HCEC 1CT (cell line): Measurements from ENCODE around the gene ATG16L1.

Experiments
- DNase-seq: peaks from one replicate; pipeline ENCODE4 v3.0.0-alpha.2; 2017

Gene ATG16L1

DNA sequence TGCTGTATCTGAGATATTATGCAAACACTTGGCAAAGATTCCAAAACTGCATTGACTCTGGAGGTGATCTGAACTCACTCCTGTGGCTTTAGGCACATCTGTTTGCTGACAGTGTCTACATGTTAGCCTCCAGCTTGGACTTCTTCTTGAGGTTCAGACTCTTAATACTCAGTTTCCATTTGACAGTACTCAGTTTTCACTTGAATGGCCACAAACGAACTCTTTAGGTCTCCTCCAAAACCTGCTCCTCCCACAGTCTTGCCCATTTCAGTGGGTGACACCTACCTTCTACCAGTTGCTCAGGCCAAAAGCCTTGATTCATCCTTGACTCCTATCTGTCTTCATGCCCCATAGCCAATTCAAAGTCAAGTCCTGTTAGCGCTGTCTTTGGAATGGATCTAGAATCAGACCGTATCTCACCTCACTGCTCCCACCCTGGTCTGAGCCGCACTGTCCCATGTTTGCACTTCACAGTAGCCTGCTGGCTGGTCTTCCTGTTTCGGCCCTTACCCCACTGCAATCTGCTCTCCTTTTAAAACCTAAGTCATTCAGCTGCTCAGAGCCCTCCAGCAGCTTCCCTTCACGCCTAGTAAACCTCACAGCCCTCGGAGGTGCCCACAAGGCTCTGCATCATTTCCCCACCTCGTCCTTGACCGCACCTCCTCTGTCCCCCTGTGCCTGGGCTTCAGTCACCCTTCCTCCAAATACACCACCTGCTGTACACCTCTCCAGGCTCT, 10.5 kb downstream of the ATG16L1 start:
- no peak for DNase-seq

GRCh38 chr2:233262562-233262961, 11.1 kb downstream of the ATG16L1 start:
- no peak for DNase-seq

- no peak for DNase-seq
These were observed 11.6 kb downstream of the ATG16L1 start for GRCh38 chr2:233263045-233263570.

- DNase-seq, result no peak
These were observed 13.2 kb downstream of the ATG16L1 start for GRCh38 chr2:233264667-233265066.

- no peak for DNase-seq
These were observed 14.5 kb downstream of the ATG16L1 start for GRCh38 chr2:233265899-233266431.

DNA sequence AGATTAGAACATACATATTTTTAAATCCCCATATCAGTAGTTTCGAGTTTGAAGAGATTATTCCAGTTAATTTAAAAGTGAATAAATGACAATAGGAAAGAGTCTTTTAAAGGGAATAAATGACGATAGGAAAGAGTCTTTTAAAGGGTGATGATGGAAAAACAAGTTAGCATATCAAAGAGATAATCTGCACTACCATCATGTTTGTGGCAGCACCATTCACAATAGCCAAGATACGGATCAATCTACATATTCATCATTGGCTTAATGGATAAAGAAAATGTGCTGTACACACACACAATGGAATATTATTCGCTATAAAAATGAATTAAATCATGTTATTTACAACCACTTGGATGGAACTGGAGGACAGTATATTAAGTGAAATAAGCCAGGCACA, 15.0 kb downstream of the ATG16L1 start:
- DNase-seq, result no peak

DNA sequence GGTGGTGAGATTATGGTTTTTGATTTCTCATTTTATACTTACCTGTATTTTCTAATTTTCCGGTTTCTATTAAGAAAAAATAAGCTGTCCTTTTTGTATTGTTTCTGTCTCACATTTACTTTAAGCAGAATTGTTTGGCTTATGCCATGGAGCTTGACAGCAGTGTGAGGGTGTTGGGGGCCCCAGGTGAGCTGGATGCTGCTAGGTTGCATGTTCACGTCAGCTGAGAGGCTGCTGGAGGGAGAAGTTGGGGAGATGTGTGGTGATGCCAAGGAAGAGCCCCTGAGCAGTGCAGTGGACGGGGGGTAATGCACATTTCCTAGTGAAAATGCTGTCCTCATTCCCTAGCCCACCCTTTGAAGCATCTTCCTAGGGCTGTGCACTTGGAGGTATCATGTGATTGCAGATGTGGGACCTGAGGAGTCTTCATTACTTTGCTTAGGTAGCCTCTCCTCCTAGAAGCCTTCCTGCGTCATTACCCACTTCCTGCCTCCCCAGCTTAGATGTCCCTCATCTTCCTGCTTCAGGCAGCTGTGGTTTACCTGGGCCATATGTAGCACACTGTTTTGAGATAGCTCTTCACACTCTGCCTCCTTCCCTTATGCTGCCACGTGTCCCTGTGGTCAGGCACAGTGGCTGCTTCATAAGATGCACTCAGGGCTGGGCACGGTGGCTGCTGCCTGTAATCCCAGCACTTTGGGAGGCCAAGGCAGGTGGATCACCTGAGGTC, 16.2 kb downstream of the ATG16L1 start:
- DNase-seq, result no peak

DNA sequence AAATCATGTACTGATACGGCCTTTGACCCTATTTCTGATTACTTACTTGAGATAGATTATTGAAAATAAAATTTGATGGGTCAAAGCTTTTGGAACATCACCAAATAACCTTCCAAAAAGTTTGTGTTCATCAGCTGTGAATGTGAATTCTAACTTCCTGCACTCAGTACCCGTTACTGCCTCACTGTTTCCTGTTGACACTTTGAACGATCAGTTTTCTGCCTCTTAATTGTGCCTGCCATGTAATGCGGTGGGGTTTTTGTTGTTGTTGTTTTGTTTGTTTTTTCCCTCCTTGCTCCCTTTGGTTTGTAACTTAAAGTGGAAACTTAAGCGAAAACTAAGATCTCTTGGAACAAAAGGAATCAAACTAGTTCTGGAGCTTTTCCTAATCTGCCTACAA, 18.9 kb downstream of the ATG16L1 start:
- no peak for DNase-seq

DNA sequence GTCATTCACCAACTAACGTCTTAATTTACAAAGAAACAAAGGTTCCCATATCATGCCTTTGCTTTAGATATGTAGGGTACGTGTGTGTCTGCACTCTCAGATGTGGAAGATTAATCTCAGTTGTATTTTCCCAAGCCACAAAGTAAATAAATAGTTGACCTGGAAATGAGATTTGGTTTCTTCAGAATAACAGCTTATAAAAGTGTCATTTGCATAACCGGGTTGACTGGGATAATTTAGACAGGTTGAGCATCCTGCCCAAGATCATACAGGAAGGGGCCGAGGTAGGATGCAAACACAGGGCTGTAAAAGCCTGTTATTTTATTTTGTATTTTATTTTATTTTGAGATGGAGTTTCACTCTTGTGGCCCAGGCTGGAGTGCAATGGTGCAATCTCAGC, 19.5 kb downstream of the ATG16L1 start:
- DNase-seq, result no peak

- no peak for DNase-seq
These were observed 20.2 kb downstream of the ATG16L1 start for GRCh38 chr2:233271693-233272092.

GRCh38 chr2:233273120-233273519, 21.6 kb downstream of the ATG16L1 start:
- DNase-seq, result no peak

GRCh38 chr2:233275223-233275622, 23.8 kb downstream of the ATG16L1 start:
- no peak for DNase-seq

DNA sequence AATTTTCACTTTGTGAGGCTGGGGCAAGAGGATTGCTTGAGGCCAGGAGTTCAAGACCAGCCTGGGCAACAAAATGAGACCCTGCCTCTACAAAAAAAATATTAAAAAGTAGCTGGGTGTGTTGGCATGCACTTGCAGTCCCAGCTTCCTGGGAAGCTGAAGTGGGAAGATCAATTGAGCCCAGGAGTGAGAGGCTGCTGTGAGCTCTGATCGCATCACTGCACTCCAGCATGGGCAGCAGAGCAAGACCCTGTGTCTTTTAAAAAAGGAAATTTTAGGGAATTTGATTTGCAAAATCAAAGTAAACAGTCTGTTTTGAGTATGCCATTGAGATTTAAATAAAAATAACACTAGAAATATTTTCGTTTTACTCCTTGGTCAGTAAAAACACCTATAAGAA, 27.4 kb downstream of the ATG16L1 start:
- DNase-seq, result no peak

DNA sequence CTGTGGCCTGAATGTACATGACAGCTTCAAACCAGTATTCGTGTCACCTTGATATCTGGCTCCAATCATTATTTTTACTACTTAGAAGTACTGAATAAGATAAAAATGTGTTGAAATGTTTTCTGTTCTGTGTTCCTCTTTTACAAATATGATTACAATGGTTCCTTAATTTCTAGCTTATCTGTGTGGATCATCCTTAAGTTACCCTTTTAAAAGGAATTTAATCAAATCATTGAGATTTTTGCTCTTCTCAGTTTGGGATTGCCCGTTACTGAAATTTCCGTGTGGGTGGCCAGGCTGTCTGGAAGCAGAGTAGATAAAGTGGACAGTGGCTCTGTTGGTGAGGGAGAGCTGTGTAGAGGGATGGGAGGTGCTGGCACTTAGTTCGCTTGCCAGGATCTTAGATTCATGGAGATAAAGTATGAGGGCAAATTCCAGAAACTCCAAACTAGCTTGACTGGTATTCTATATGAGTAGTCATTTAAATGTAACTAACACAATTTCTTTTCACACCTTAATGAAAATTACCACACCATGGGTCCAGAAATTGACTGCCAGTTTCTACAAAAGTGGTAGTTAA, 28.7 kb downstream of the ATG16L1 start:
- DNase-seq, result no peak

DNA sequence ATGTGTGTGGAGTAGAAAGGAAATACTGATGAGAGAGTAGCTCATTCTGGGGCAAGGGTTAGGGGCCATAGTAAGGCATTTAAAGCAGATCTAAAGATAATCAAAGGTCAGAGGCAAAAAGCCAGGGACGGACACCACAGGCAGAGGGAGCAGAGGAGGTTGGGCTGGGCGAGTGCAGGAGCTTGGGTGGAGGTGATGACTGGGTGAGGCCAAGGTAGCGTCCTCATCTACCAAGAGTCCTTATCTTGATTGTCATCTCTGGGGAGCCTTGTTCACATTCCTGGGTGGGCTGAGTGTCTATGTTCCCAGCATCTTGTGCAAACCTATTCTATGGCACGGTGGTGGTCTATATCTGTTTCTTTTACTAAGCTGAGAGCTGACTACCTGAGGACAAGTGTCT, 30.1 kb downstream of the ATG16L1 start:
- DNase-seq, result no peak

DNA sequence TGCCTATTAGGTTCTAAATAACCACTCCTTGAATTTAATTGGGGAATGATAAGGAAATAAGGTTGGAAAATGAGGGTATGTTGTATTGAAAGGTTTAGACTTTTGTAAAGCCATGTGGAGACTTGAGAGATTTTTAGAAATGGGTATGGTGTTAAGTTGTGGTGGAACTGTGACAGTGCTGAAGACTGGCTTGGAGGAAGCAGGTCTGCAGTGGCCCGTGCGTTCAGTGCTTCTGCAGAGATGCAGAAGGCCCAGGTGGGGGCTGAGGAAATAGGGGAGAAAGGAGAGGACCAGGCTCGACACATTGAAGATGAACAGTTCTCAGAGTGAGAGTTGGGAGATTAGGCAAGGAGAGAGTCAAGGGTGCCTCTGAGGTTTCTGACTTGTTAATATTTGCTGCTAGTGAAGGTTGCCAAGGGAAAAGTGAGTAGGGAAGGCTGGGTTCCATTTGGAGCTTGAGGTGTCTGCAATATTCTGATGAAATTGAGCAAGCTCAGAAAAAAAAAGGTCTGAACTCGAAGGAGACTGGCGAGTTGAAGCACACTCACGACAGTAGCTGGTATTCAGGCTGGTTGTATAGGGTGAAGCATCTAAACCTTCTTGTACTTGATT, 30.6 kb downstream of the ATG16L1 start:
- no peak for DNase-seq

GRCh38 chr2:233285921-233286320, 34.4 kb downstream of the ATG16L1 start:
- no peak for DNase-seq

- DNase-seq, result no peak
These were observed 36.4 kb downstream of the ATG16L1 start for GRCh38 chr2:233287871-233288270.

GRCh38 chr2:233288663-233289062, 37.2 kb downstream of the ATG16L1 start:
- no peak for DNase-seq

DNA sequence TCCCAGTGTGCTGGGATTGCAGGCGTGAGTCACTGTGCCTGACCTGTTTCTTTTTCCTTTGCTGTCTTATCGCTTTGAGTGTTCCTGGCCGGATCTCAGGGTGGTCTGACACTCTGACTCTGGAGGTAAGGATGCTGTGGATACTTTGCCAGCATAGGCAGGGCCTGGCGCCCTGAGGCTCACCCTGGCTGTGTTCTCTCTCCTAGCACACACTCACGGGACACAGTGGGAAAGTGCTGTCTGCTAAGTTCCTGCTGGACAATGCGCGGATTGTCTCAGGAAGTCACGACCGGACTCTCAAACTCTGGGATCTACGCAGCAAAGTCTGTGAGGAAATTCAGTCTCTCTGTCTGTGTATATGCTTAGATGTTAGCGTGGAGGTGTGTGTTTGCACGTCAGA, 38.2 kb downstream of the ATG16L1 start:
- no peak for DNase-seq

- no peak for DNase-seq
These were observed 38.8 kb downstream of the ATG16L1 start for GRCh38 chr2:233290051-233290845.

- DNase-seq, result no peak
These were observed 44.4 kb downstream of the ATG16L1 start for GRCh38 chr2:233295891-233296290.
